Neural cell (in vitro differentiated cells): ENCODE data around the gene AKR7A2.
"Not testable (repeated sequence)": the region's sequence is repeated elsewhere in the genome, so short reads cannot be mapped to it uniquely, and the experiment has no call there.

Source experiments
- EP300 ChIP-seq: fragments of 450-650 bp; conservative IDR thresholded peaks from 2 replicates; pipeline ENCODE4 v1.6.1; 2014; ENCODE audit warnings: antibody characterized with exemption, mild to moderate bottlenecking, moderate library complexity; ENCODE audit not compliant: poor library complexity, severe bottlenecking
- EZH2 ChIP-seq: fragments of 200-600, 300-800 bp; shearing (Covaris generic), sonication (generic); IDR thresholded peaks from 2 replicates; pipeline ENCODE4 v1.6.1; 2014; ENCODE audit warnings: antibody characterized with exemption, low read length, borderline replicate concordance, mild to moderate bottlenecking; ENCODE audit not compliant: insufficient read depth, poor library complexity, severe bottlenecking
- POLR2AphosphoS5 ChIP-seq: IDR thresholded peaks from 2 replicates; pipeline ENCODE4 v1.6.1; 2012
- RAD21 ChIP-seq: fragments of 450-650 bp; conservative IDR thresholded peaks from 2 replicates; pipeline ENCODE4 v1.6.1; 2014; ENCODE audit warnings: antibody characterized with exemption, mild to moderate bottlenecking, moderate library complexity
- TAF1 ChIP-seq: IDR thresholded peaks from 2 replicates; pipeline ENCODE4 v1.6.1; 2012; ENCODE audit warnings: low read depth
- TF ChIP-seq, protein P1 (sequence below): fragments of 450-650 bp; IDR thresholded peaks from 2 replicates; pipeline ENCODE4 v1.5.1; 2014; ENCODE audit warnings: antibody characterized with exemption, mild to moderate bottlenecking, moderate library complexity; ENCODE audit not compliant: poor library complexity, severe bottlenecking
- TF ChIP-seq, protein P2 (sequence below): IDR thresholded peaks from 2 replicates; pipeline ENCODE4 v1.6.1; 2012; ENCODE audit warnings: borderline replicate concordance

GRCh38 chr1:19256301-19256700 lies 55.6 kb downstream of the AKR7A2 start:
- TF ChIP-seq, protein P1, sequence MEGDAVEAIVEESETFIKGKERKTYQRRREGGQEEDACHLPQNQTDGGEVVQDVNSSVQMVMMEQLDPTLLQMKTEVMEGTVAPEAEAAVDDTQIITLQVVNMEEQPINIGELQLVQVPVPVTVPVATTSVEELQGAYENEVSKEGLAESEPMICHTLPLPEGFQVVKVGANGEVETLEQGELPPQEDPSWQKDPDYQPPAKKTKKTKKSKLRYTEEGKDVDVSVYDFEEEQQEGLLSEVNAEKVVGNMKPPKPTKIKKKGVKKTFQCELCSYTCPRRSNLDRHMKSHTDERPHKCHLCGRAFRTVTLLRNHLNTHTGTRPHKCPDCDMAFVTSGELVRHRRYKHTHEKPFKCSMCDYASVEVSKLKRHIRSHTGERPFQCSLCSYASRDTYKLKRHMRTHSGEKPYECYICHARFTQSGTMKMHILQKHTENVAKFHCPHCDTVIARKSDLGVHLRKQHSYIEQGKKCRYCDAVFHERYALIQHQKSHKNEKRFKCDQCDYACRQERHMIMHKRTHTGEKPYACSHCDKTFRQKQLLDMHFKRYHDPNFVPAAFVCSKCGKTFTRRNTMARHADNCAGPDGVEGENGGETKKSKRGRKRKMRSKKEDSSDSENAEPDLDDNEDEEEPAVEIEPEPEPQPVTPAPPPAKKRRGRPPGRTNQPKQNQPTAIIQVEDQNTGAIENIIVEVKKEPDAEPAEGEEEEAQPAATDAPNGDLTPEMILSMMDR: not testable (repeated sequence)
- TF ChIP-seq, protein P2, sequence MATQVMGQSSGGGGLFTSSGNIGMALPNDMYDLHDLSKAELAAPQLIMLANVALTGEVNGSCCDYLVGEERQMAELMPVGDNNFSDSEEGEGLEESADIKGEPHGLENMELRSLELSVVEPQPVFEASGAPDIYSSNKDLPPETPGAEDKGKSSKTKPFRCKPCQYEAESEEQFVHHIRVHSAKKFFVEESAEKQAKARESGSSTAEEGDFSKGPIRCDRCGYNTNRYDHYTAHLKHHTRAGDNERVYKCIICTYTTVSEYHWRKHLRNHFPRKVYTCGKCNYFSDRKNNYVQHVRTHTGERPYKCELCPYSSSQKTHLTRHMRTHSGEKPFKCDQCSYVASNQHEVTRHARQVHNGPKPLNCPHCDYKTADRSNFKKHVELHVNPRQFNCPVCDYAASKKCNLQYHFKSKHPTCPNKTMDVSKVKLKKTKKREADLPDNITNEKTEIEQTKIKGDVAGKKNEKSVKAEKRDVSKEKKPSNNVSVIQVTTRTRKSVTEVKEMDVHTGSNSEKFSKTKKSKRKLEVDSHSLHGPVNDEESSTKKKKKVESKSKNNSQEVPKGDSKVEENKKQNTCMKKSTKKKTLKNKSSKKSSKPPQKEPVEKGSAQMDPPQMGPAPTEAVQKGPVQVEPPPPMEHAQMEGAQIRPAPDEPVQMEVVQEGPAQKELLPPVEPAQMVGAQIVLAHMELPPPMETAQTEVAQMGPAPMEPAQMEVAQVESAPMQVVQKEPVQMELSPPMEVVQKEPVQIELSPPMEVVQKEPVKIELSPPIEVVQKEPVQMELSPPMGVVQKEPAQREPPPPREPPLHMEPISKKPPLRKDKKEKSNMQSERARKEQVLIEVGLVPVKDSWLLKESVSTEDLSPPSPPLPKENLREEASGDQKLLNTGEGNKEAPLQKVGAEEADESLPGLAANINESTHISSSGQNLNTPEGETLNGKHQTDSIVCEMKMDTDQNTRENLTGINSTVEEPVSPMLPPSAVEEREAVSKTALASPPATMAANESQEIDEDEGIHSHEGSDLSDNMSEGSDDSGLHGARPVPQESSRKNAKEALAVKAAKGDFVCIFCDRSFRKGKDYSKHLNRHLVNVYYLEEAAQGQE: not testable (repeated sequence)
- TF ChIP-seq POLR2AphosphoS5, EP300, TAF1, EZH2, RAD21: not testable (repeated sequence)
